GM12874 (cell line): Measurements from ENCODE around the gene PTPRM.

Experiments
- TF ChIP-seq, protein P1 (sequence below): IDR thresholded peaks from 2 replicates; pipeline ENCODE4 v1.5.1; 2011; ENCODE audit warnings: low read depth, mild to moderate bottlenecking, control low read depth, low read length, moderate library complexity; ENCODE audit not compliant: insufficient read depth

PTPRM gene

DNA sequence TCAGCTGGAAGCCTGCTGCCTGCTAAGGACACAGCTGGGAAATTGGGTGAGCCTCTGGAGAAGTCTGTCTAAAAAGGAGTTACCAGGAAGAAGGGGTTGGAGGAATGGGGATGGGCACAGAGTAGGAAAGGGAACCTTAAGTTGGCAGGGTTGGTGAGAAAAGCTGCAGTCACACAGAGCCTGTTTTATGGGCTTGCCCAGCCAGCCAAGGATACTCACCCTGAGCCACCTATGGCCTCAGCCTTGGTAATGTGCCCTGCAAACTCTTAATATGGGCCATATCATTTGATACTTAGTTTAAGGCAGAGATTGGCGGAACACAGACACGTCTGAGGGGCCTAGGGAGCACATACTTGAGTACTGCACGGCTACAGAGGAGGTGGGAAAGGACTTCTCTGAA, 623.9 kb downstream of the PTPRM start:
- TF ChIP-seq, protein P1, sequence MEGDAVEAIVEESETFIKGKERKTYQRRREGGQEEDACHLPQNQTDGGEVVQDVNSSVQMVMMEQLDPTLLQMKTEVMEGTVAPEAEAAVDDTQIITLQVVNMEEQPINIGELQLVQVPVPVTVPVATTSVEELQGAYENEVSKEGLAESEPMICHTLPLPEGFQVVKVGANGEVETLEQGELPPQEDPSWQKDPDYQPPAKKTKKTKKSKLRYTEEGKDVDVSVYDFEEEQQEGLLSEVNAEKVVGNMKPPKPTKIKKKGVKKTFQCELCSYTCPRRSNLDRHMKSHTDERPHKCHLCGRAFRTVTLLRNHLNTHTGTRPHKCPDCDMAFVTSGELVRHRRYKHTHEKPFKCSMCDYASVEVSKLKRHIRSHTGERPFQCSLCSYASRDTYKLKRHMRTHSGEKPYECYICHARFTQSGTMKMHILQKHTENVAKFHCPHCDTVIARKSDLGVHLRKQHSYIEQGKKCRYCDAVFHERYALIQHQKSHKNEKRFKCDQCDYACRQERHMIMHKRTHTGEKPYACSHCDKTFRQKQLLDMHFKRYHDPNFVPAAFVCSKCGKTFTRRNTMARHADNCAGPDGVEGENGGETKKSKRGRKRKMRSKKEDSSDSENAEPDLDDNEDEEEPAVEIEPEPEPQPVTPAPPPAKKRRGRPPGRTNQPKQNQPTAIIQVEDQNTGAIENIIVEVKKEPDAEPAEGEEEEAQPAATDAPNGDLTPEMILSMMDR, result no peak

DNA sequence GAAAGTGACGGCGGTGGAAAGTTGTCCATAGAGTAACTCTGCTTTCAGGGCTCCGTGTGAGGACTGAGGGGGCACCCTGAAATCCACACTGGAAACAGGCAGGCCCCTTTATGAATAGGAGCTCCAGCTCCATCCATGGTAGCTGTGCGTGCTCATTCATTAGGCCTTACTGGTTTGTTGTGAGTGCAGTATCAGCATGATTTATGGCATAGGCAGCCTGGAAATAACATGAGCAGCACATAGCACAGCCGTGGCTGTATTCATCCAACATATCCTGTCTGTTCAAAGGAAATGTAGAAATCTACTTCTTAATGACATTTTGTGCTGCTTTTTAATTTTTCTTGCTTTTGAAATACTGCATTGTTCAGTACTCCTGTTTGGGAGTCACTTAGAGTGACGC, 627.3 kb downstream of the PTPRM start:
- TF ChIP-seq, protein P1, result no peak

DNA sequence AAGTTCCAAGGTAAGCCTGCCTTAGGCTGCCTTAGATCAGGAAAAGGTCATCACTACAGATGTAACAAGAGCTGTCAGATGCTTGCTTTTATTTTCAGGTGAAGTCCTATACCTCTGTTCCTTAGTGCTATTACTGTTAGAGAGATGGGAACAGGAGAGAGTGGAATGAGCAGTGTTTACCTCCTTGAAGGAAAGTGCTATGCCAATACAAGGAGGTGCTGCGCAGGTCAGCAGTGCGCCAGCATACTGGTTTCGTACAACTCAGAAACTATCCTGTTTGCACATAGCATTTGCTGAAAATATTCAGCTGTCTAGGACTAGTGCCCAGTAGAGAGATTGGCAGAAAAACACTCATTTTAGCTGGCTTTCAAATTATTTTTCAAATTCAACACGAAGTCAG, 629.1 kb downstream of the PTPRM start:
- TF ChIP-seq, protein P1, result no peak

DNA sequence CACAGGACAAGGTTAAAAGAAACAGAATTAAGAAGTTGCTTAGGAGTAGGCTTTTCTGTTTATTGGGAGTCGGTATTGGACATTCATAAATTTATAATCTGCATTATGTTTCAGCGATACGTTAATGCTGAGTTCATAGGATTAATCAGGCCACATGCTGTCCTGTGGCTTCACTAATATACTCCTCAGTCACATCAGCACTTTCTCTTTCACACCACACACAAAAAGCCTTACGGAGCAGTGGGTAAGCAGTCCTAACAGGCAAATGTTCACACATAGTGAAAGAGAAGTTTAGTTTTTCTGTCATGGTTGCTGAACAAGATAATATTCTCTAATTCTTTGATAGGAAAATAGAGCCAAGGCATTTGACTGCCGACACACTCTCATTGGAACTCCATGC, 630.4 kb downstream of the PTPRM start:
- TF ChIP-seq, protein P1, result no peak

DNA sequence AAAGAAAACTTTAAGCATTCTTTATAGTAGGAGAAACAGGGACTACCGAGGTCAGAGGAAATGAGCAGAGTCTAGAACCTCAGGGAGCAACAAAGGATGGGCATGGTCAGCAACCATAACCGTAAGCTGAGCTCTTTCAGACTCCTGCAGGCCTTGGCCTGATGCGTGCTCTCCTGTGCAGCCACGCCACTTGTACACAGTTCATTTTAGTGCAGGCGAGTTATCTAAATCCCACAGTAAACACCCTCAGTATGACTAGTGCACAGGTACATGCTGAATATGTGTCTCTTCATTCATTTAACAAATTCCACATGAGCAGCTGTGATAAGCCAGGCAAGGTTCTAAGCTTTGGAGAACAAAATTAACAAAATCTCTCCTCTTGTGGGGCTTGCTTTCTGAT, 640.9 kb downstream of the PTPRM start:
- TF ChIP-seq, protein P1, result no peak

DNA sequence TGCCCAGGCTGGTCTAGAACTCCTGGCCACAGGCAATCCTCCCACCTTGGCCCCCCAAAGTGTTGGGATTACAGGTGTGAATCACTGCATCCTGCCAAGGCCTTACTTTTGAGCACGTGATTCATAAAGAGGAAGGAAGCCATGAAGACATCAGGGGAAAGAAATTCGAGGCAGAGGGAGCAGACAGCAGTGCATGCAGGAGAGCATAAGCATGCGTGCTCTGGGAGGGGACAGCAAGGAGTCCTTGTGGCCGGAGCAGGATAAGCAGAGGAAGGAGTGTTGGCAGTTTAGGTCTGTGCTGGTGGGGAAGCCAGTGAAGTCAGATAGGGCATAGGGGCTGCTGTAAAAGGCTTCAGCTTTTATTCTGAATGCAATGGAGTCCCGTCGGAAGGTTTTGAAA, 641.6 kb downstream of the PTPRM start:
- TF ChIP-seq, protein P1, result no peak

DNA sequence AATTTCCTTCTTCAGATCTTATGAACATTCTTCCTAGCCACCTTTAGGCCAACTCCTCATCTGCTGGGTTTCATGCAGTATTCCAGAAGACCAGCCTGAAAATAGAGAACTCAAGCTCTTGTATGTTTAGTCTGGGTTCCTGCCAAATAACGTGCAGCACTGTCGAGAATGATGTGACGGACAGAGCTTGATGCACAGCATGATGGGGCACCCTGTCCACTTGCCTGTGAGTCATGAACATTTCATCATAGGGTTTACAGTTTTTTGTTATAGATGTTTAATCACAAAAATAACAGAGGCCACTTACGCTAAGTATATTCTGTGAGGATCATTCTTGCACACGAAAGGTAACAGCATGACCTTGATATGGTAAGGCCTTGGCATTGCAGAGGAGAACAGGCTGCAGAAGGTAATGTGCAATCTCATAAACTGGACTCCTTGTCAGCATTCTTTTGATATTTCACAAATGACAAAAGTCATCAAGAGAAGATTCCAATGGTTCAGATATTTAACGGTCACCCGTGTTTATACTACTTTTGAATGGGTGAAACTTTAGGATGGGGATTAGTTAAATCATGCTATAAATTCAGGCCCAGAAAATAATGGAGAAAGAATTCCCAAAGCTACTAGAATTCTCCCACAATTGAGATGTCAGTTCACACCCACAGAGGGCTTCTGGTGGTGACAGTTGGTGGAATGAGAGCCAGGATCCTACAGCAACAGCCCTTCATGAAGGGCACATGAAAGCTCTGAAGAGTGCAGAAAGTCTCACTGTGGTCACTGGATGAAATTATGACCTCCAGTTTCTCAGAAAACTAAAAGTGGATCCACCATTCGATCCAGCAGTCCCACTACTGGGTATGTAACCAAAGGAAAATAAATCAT, 646.0 kb downstream of the PTPRM start:
- TF ChIP-seq, protein P1, result no peak
